ENCODE data around the gene GABRA5. TPM values are rescaled to one million over a fixed set of nuclear protein-coding genes. Genes with fewer than 3 reads are reported as not detected.

GABRA5 gene
- total and polyA plus RNA-seq, 3 experiments from 2014 or later, result not detected

GRCh38 chr15:26939398-26939797 lies 72.5 kb downstream of the GABRA5 start:
- H3K9me3 ChIP-seq (ENCODE audit: low read length), result no peaks in the 10 kb centered on the region
- no peaks in the 10 kb centered on the region for H3K27me3 ChIP-seq (ENCODE audit: insufficient read depth, low read length, poor library complexity, severe bottlenecking)
- no peak overlapping the region for H3K27ac ChIP-seq (ENCODE audit: low read depth, low read length)
- H3K4me1 ChIP-seq (ENCODE audit: insufficient read depth, low read length), result no peaks in the 10 kb centered on the region
- Mint-ChIP-seq H3K27me3 (no peaks in the 10 kb centered on the region), H3K36me3 (no peaks in the 10 kb centered on the region), H3K27ac (no peak overlapping the region), H3K4me3 (no peak overlapping the region), H3K4me1 (no peaks in the 10 kb centered on the region), H3K9me3 (peaks cover 0 to 22% (median 8%) of the 10 kb centered on the region in 5 donors)
- no peak overlapping the region for H3K4me3 ChIP-seq (ENCODE audit: low read length)
- DNase-seq, result no peak
- H3K36me3 ChIP-seq (ENCODE audit: insufficient read depth, low read length), result no peaks in the 10 kb centered on the region
- ChIA-PET CTCF (no interaction called here), POLR2A (no interaction called here)

GRCh38 chr15:26941489-26941888 lies 74.6 kb downstream of the GABRA5 start:
- Mint-ChIP-seq H3K4me3 (no peak overlapping the region), H3K4me1 (no peaks in the 10 kb centered on the region), H3K36me3 (no peaks in the 10 kb centered on the region), H3K27ac (no peak overlapping the region), H3K27me3 (no peaks in the 10 kb centered on the region), H3K9me3 (peaks cover 0 to 23% (median 13%) of the 10 kb centered on the region in 5 donors)
- no peaks in the 10 kb centered on the region for H3K9me3 ChIP-seq (ENCODE audit: low read length)
- H3K27ac ChIP-seq (ENCODE audit: low read depth, low read length), result no peak overlapping the region
- H3K27me3 ChIP-seq (ENCODE audit: insufficient read depth, low read length, poor library complexity, severe bottlenecking), result no peaks in the 10 kb centered on the region
- no peaks in the 10 kb centered on the region for H3K4me1 ChIP-seq (ENCODE audit: insufficient read depth, low read length)
- H3K4me3 ChIP-seq (ENCODE audit: low read length), result no peak overlapping the region
- ChIA-PET POLR2A (no interaction called here), CTCF (no interaction called here)
- DNase-seq, result no peak
- H3K36me3 ChIP-seq (ENCODE audit: insufficient read depth, low read length), result no peaks in the 10 kb centered on the region

- Mint-ChIP-seq H3K9me3 (peaks cover 0 to 24% (median 15%) of the 10 kb centered on the region in 5 donors), H3K27me3 (no peaks in the 10 kb centered on the region), H3K27ac (no peak overlapping the region), H3K4me1 (no peaks in the 10 kb centered on the region), H3K4me3 (no peak overlapping the region), H3K36me3 (no peaks in the 10 kb centered on the region)
- H3K27me3 ChIP-seq (ENCODE audit: insufficient read depth, low read length, poor library complexity, severe bottlenecking), result no peaks in the 10 kb centered on the region
- no peak for DNase-seq
- ChIA-PET POLR2A (no interaction called here), CTCF (no interaction called here)
- H3K4me1 ChIP-seq (ENCODE audit: insufficient read depth, low read length), result no peaks in the 10 kb centered on the region
- H3K36me3 ChIP-seq (ENCODE audit: insufficient read depth, low read length), result no peaks in the 10 kb centered on the region
- no peak overlapping the region for H3K27ac ChIP-seq (ENCODE audit: low read depth, low read length)
- H3K9me3 ChIP-seq (ENCODE audit: low read length), result no peaks in the 10 kb centered on the region
- no peak overlapping the region for H3K4me3 ChIP-seq (ENCODE audit: low read length)
Observed at GRCh38 chr15:26943866-26944265, 77.0 kb downstream of the GABRA5 start.

GRCh38 chr15:26945046-26945445 lies 78.2 kb downstream of the GABRA5 start:
- Histone ChIP-seq H3K4me1 (ENCODE audit: insufficient read depth, low read length) (no peaks in the 10 kb centered on the region), H3K36me3 (ENCODE audit: insufficient read depth, low read length) (no peaks in the 10 kb centered on the region), H3K4me3 (ENCODE audit: low read length) (no peak overlapping the region), H3K27ac (ENCODE audit: low read depth, low read length) (no peak overlapping the region), H3K27me3 (ENCODE audit: insufficient read depth, low read length, poor library complexity, severe bottlenecking) (no peaks in the 10 kb centered on the region), H3K9me3 (ENCODE audit: low read length) (no peaks in the 10 kb centered on the region)
- no peak for DNase-seq
- Mint-ChIP-seq H3K4me3 (no peak overlapping the region), H3K27ac (no peak overlapping the region), H3K4me1 (no peaks in the 10 kb centered on the region), H3K27me3 (no peaks in the 10 kb centered on the region), H3K9me3 (peaks cover 0 to 22% (median 16%) of the 10 kb centered on the region in 5 donors), H3K36me3 (no peaks in the 10 kb centered on the region)
- POLR2A ChIA-PET, result no interaction called here
- CTCF ChIA-PET, result no interaction called here

GRCh38 chr15:26950001-26950400 lies 83.1 kb downstream of the GABRA5 start:
- no peaks in the 10 kb centered on the region for H3K4me1 Mint-ChIP-seq
- no peaks in the 10 kb centered on the region for H3K9me3 ChIP-seq (ENCODE audit: low read length)
- no peaks in the 10 kb centered on the region for H3K36me3 ChIP-seq (ENCODE audit: insufficient read depth, low read length)
- no peaks in the 10 kb centered on the region for H3K4me1 ChIP-seq (ENCODE audit: insufficient read depth, low read length)
- CTCF ChIA-PET, result no interaction called here
- no peak for DNase-seq
- no peak overlapping the region for H3K4me3 Mint-ChIP-seq
- no peaks in the 10 kb centered on the region for H3K36me3 Mint-ChIP-seq
- no peak overlapping the region for H3K4me3 ChIP-seq (ENCODE audit: low read length)
- POLR2A ChIA-PET, result no interaction called here
- no peak overlapping the region for H3K27ac Mint-ChIP-seq
- peaks cover 10 to 19% (median 13%) of the 10 kb centered on the region in 5 donors for H3K9me3 Mint-ChIP-seq
- no peaks in the 10 kb centered on the region for H3K27me3 ChIP-seq (ENCODE audit: insufficient read depth, low read length, poor library complexity, severe bottlenecking)
- H3K27me3 Mint-ChIP-seq, result no peaks in the 10 kb centered on the region
- H3K27ac ChIP-seq (ENCODE audit: low read depth, low read length), result no peak overlapping the region

- no peak overlapping the region for H3K4me3 Mint-ChIP-seq
- no peaks in the 10 kb centered on the region for H3K4me1 ChIP-seq (ENCODE audit: insufficient read depth, low read length)
- DNase-seq, result no peak
- ChIA-PET POLR2A (no interaction called here), CTCF (no interaction called here)
- no peaks in the 10 kb centered on the region for H3K36me3 Mint-ChIP-seq
- H3K9me3 Mint-ChIP-seq, result peaks cover 5 to 18% (median 7%) of the 10 kb centered on the region in 5 donors
- no peaks in the 10 kb centered on the region for H3K4me1 Mint-ChIP-seq
- no peak overlapping the region for H3K4me3 ChIP-seq (ENCODE audit: low read length)
- H3K27me3 ChIP-seq (ENCODE audit: insufficient read depth, low read length, poor library complexity, severe bottlenecking), result no peaks in the 10 kb centered on the region
- no peak overlapping the region for H3K27ac Mint-ChIP-seq
- no peaks in the 10 kb centered on the region for H3K27me3 Mint-ChIP-seq
- H3K36me3 ChIP-seq (ENCODE audit: insufficient read depth, low read length), result no peaks in the 10 kb centered on the region
- no peaks in the 10 kb centered on the region for H3K9me3 ChIP-seq (ENCODE audit: low read length)
- H3K27ac ChIP-seq (ENCODE audit: low read depth, low read length), result no peak overlapping the region
Observed at GRCh38 chr15:26954403-26954802, 87.5 kb downstream of the GABRA5 start.

- no peak overlapping the region for H3K27ac ChIP-seq (ENCODE audit: low read depth, low read length)
- Mint-ChIP-seq H3K9me3 (peaks cover 3 to 12% (median 8%) of the 10 kb centered on the region in 5 donors), H3K4me3 (no peak overlapping the region), H3K27me3 (peaks cover 5 to 9% of the 10 kb centered on the region in 2 donors), H3K4me1 (no peaks in the 10 kb centered on the region), H3K27ac (no peak overlapping the region), H3K36me3 (no peaks in the 10 kb centered on the region)
- no peak for DNase-seq
- H3K4me3 ChIP-seq (ENCODE audit: low read length), result no peak overlapping the region
- POLR2A ChIA-PET, result no interaction called here
- H3K27me3 ChIP-seq (ENCODE audit: insufficient read depth, low read length, poor library complexity, severe bottlenecking), result no peaks in the 10 kb centered on the region
- CTCF ChIA-PET, result no interaction called here
- no peaks in the 10 kb centered on the region for H3K4me1 ChIP-seq (ENCODE audit: insufficient read depth, low read length)
- no peaks in the 10 kb centered on the region for H3K36me3 ChIP-seq (ENCODE audit: insufficient read depth, low read length)
- H3K9me3 ChIP-seq (ENCODE audit: low read length), result no peaks in the 10 kb centered on the region
Observed at GRCh38 chr15:26967719-26968269, 100.9 kb downstream of the GABRA5 start.

- H3K4me1 ChIP-seq (ENCODE audit: insufficient read depth, low read length), result no peaks in the 10 kb centered on the region
- Mint-ChIP-seq H3K27ac (no peak overlapping the region), H3K36me3 (no peaks in the 10 kb centered on the region), H3K4me1 (no peaks in the 10 kb centered on the region), H3K9me3 (peaks cover 0 to 12% (median 9%) of the 10 kb centered on the region in 5 donors), H3K4me3 (no peak overlapping the region), H3K27me3 (peaks cover 5 to 9% of the 10 kb centered on the region in 2 donors)
- DNase-seq, result no peak
- H3K4me3 ChIP-seq (ENCODE audit: low read length), result no peak overlapping the region
- H3K9me3 ChIP-seq (ENCODE audit: low read length), result no peaks in the 10 kb centered on the region
- ChIA-PET CTCF (no interaction called here), POLR2A (no interaction called here)
- H3K27ac ChIP-seq (ENCODE audit: low read depth, low read length), result no peak overlapping the region
- H3K36me3 ChIP-seq (ENCODE audit: insufficient read depth, low read length), result no peaks in the 10 kb centered on the region
- no peaks in the 10 kb centered on the region for H3K27me3 ChIP-seq (ENCODE audit: insufficient read depth, low read length, poor library complexity, severe bottlenecking)
Observed at GRCh38 chr15:26968806-26969205, 101.9 kb downstream of the GABRA5 start.
